T-helper 1 cell treated with Interleukin-12 subunit alpha and Interleukin-12 subunit beta and Interleukin-4 antibody, amounts not matched to agents 30 μg/mL and 1 μg/mL, for 36 hours (primary cell): ENCODE data around the gene PCED1A.
"Not testable (repeated sequence)": the region's sequence is repeated elsewhere in the genome, so short reads cannot be mapped to it uniquely, and the experiment has no call there.

Experiments
- H3K27ac Mint-ChIP-seq: one replicate; pipeline ENCODE4 v1.8.0; 2021; ENCODE audit warnings: mild to moderate bottlenecking, mixed read lengths
- H3K27me3 Mint-ChIP-seq: one replicate; pipeline ENCODE4 v1.8.0; 2021; ENCODE audit warnings: low read depth, mixed read lengths
- H3K36me3 Mint-ChIP-seq: one replicate; pipeline ENCODE4 v1.8.0; 2021; ENCODE audit warnings: low read depth, mixed read lengths
- H3K4me1 Mint-ChIP-seq: one replicate; pipeline ENCODE4 v1.8.0; 2021; ENCODE audit warnings: low read depth, mixed read lengths
- H3K4me3 Mint-ChIP-seq: one replicate; pipeline ENCODE4 v1.8.0; 2021; ENCODE audit warnings: mild to moderate bottlenecking, moderate library complexity, mixed read lengths
- H3K9me3 Mint-ChIP-seq: one replicate; pipeline ENCODE4 v1.8.0; 2021; ENCODE audit warnings: mixed read lengths

PCED1A gene

DNA sequence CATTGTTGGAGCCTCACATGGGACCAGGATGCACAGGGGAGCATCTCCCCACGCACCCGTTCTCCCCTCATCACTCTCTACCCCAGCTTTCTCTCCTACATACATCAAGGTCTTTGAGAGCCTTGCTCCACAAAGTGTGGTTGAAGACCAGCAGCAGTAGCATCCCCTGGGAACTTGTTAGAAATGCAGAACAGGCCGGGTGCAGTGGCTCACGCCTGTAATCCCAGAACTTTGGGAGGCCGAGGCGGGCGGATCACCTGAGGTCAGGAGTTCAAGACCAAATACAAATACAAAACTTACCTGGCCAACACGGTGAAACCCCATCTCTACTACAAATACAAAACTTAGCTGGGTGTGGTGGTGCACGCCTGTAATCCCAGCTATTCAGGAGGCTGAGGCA lies 32.5 kb downstream of the PCED1A start:
- H3K4me1 Mint-ChIP-seq, H3K4me3 Mint-ChIP-seq, H3K27ac Mint-ChIP-seq, H3K36me3 Mint-ChIP-seq: not testable (repeated sequence)
- Mint-ChIP-seq H3K27me3 (peaks cover 71% of the 10 kb centered on the region), H3K9me3 (peaks cover 15% of the 10 kb centered on the region)

- H3K9me3 Mint-ChIP-seq, result peaks cover 9% of the 10 kb centered on the region
- peaks cover 72% of the 10 kb centered on the region for H3K27me3 Mint-ChIP-seq
- no peak overlapping the region for H3K4me3 Mint-ChIP-seq
- H3K27ac Mint-ChIP-seq, result no peak overlapping the region
- H3K4me1 Mint-ChIP-seq, result peaks cover 4% of the 10 kb centered on the region
- H3K36me3 Mint-ChIP-seq, result no peaks in the 10 kb centered on the region
Observed at GRCh38 chr20:2807019-2807418, 33.4 kb downstream of the PCED1A start.

DNA sequence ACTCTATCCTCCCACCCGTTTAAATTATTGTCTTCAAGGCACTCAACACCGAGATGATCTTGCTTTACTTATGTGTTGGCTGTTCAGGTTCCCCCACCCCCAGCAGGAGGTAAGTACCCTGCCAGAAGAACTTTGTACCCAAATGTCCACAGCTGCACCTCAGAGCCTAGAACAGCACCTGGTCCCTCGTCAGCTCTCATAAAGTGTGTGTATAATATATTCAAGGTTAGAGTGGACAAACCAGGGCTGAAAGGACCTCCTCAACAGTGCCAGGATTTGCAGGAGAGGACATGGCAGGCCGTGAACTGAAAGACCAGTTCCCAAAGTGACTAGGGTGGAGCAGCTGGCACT lies 34.1 kb downstream of the PCED1A start:
- H3K4me3 Mint-ChIP-seq, result no peak overlapping the region
- H3K4me1 Mint-ChIP-seq, result peaks cover 4% of the 10 kb centered on the region
- H3K27ac Mint-ChIP-seq, result no peak overlapping the region
- no peaks in the 10 kb centered on the region for H3K36me3 Mint-ChIP-seq
- peaks cover 5% of the 10 kb centered on the region for H3K9me3 Mint-ChIP-seq
- H3K27me3 Mint-ChIP-seq, result peaks cover 72% of the 10 kb centered on the region

DNA sequence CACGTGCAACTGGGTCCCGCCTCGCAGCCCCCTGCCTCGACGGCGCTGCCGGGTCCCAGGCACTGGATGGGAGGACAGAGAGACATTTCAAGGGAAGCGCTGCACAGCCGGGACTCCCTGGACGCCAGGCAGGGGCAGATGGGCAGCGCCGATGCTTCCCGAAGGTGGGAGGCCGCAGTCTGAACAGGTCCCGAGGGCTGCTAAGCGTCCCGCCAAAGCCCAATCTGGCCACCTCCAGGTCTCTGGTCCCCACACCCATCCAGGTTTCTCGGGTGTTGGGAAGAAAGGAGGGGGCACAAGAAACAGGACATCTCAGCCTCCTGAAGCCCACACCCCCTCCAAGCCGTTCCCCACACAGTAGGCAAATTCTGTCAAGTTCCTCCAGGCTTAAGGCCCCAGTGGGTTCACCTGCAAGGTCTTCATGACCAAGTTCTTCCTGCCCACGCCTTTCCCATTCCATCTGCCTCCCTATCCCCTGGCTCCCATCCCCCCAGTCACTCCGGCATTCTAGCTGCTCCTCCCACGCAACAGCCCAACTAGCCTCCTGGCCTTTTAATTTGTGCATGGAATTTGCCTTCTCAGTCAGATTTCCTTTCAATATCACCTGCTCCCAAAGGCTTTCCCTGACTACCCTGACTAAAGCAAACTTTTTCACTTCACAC lies 34.6 kb downstream of the PCED1A start:
- no peak overlapping the region for H3K4me3 Mint-ChIP-seq
- no peaks in the 10 kb centered on the region for H3K9me3 Mint-ChIP-seq
- peaks cover 72% of the 10 kb centered on the region for H3K27me3 Mint-ChIP-seq
- H3K4me1 Mint-ChIP-seq, result peaks cover 9% of the 10 kb centered on the region
- H3K36me3 Mint-ChIP-seq, result no peaks in the 10 kb centered on the region
- H3K27ac Mint-ChIP-seq, result no peak overlapping the region

- H3K27me3 Mint-ChIP-seq, result peaks cover 76% of the 10 kb centered on the region
- H3K36me3 Mint-ChIP-seq, result peaks cover under 1% of the 10 kb centered on the region
Observed at GRCh38 chr20:2804852-2805688, 35.4 kb downstream of the PCED1A start.

DNA sequence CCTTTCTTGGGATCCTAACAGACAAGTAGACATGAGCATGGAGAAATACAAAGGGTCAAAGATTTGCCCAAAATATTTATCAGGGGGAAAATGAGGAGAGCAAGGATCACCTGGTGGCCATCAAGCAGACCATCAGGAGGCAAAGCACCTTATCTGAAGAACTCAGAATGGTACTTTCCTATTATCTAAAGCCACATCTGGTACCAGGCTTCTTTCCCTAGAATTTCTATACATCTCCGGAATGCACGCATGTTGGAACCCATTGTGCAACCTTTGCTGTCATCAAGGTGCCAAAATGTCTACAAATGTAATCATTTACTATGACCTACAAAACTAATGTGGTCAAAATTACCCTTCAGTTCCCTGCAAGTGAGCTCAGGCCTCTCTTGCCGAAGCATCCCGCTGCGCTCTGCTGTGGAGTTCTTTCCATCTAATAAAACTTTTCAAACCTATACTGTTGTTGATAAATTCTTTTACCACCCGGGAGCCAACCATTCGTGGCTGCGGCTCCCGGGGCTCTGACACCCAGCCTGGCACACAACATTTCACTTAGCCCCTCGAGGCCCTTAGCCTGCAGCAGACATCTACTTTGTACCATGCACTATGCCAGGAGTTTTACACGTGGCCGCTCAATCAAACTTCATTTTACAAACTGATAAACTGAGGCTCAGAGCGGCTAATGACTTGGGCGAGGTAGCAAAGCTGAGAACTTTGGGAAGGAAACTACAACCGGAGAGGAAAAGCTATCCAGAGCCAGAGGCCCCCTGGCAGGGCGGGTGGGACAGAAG lies 36.2 kb downstream of the PCED1A start:
- Mint-ChIP-seq H3K36me3 (peaks cover 3% of the 10 kb centered on the region), H3K9me3 (no peaks in the 10 kb centered on the region), H3K4me1 (peaks cover 19% of the 10 kb centered on the region), H3K27me3 (peaks cover 84% of the 10 kb centered on the region), H3K4me3 (no peak overlapping the region), H3K27ac (no peak overlapping the region)

More at GRCh38 chr20:2804852-2805688, 35.4 kb downstream of the PCED1A start:
- Mint-ChIP-seq H3K4me1 (peaks cover 12% of the 10 kb centered on the region), H3K9me3 (no peaks in the 10 kb centered on the region), H3K4me3 (no peak overlapping the region), H3K27ac (no peak overlapping the region)

GRCh38 chr20:2801286-2801728 lies 39.1 kb downstream of the PCED1A start:
- Mint-ChIP-seq H3K4me1 (peaks cover 15% of the 10 kb centered on the region), H3K27me3 (peaks cover 76% of the 10 kb centered on the region), H3K27ac (peak overlapping the region; percentile 15), H3K9me3 (no peaks in the 10 kb centered on the region), H3K36me3 (peaks cover 3% of the 10 kb centered on the region), H3K4me3 (peak overlapping the region; percentile 75)

DNA sequence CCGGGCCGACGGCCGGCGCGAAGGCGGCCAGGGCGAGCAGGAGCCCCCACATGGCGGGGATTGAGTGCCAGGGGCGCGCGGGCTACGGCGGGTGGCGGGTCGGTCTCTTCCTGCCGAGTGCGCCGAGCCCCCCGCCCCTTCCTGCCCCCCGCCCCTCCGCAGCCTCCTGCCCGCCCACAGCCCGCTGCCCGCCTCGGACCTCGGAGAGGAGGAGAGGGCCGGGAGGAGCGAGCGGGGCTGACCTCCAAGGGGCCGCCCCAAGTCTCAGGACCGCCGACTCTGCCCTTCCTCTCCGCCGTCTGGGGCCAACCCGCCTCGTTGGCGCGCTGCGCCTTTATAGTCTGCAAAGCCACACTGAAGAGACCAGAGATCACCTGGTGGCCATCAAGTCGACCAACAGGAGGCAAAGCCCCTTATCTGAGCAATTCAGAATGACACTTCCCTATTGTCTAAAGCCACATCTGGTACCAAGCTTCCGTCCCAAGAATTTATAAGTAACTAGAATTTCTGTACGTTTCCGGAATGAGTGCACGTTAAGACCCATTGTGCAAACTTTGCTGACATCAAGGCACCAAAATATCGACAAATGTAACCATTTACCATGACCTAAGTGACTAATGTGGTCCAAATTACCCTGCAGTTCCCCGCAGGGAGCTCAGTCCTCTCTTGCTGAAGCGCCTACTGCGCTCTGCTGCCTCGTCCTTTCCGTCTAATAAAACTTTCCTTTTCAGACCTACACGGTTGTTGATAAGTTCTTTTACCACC lies 39.8 kb downstream of the PCED1A start, which contains the start of gene CPXM1:
Gene CPXM1, minus strand, starts transcription at position 107 of the 765 bp plus-strand sequence. Its CDS starts 55 bp downstream, at position 52.
- Mint-ChIP-seq H3K27ac (peak within 1 kb of the TSS; percentile 15), H3K9me3 (no peaks in the 10 kb centered on the region), H3K27me3 (peaks cover 71% of the 10 kb centered on the region), H3K4me3 (peak within 1 kb of the TSS; percentile 89), H3K4me1 (peaks cover 15% of the 10 kb centered on the region), H3K36me3 (peaks cover 3% of the 10 kb centered on the region)

- peak overlapping the region; percentile 89 for H3K4me3 Mint-ChIP-seq
- peaks cover 3% of the 10 kb centered on the region for H3K36me3 Mint-ChIP-seq
- peak overlapping the region; percentile 8 for H3K27ac Mint-ChIP-seq
- H3K4me1 Mint-ChIP-seq, result peaks cover 15% of the 10 kb centered on the region
- H3K9me3 Mint-ChIP-seq, result no peaks in the 10 kb centered on the region
- peaks cover 67% of the 10 kb centered on the region for H3K27me3 Mint-ChIP-seq
Observed at GRCh38 chr20:2799688-2800520, 40.6 kb downstream of the PCED1A start.

DNA sequence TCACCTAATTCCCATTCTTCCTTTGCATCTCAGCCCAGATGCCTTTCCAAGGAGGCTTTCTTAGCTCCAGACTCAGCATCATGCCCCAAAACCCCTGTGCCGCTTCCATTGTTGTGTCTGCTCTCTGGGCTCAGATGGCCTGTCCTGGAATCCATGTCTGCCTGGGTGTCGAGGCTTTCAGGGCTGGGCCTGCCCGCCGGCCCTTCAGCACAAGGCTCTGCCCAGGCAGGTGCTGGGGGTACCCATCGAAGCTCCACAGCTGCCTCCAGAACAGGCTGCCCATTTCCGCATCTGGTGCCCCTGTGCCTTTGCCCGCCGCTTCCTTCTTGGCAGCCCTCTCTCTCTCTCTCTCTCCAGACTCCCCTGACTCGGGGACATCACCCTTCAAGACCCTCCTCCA lies 41.2 kb downstream of the PCED1A start:
- Mint-ChIP-seq H3K36me3 (peaks cover 3% of the 10 kb centered on the region), H3K9me3 (no peaks in the 10 kb centered on the region), H3K27me3 (peaks cover 62% of the 10 kb centered on the region), H3K27ac (no peak overlapping the region), H3K4me3 (peak overlapping the region; percentile 89), H3K4me1 (peaks cover 15% of the 10 kb centered on the region)

DNA sequence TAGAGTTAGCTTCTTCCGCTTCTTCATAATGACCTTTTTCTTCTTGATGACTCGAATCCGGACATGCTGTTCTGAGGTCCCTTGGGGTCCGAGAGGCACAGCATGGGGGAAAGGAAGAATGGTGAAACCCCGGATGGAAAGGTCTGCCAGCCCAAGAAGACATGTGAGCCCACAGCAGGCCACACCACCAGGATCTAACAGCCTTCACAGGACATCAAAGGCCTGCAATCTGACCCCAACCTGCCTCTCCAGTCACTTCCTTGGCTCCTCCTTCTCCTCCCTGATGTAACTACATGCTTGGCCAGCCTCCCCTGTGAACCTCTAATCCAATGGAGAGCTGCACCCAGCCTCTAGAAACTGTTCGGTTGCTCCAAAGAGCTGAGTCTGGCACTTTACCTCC lies 41.6 kb downstream of the PCED1A start:
- no peak overlapping the region for H3K4me3 Mint-ChIP-seq
- no peaks in the 10 kb centered on the region for H3K9me3 Mint-ChIP-seq
- H3K27ac Mint-ChIP-seq, result no peak overlapping the region
- H3K4me1 Mint-ChIP-seq, result peaks cover 15% of the 10 kb centered on the region
- H3K27me3 Mint-ChIP-seq, result peaks cover 57% of the 10 kb centered on the region
- peaks cover 3% of the 10 kb centered on the region for H3K36me3 Mint-ChIP-seq

GRCh38 chr20:2798095-2798805 lies 42.2 kb downstream of the PCED1A start:
- no peak overlapping the region for H3K4me3 Mint-ChIP-seq
- peaks cover 15% of the 10 kb centered on the region for H3K4me1 Mint-ChIP-seq
- H3K27me3 Mint-ChIP-seq, result peaks cover 56% of the 10 kb centered on the region
- H3K27ac Mint-ChIP-seq, result no peak overlapping the region
- no peaks in the 10 kb centered on the region for H3K9me3 Mint-ChIP-seq
- H3K36me3 Mint-ChIP-seq, result peaks cover 3% of the 10 kb centered on the region
